Vagina (tissue), 2 donors: ENCODE measurements around the gene CAV2. TPM values are rescaled to one million over a fixed set of nuclear protein-coding genes. Genes with fewer than 3 reads are reported as not detected.

Experiments used
- DNase-seq, 2 donors: peaks; one replicate each; pipeline ENCODE4 v3.0.0-alpha.2; 2017; ENCODE audit errors: extremely low spot score in 2 of 2
- H3K27ac ChIP-seq: fragments of 200-600 bp; sonication (generic); one replicate; pipeline ENCODE4 v1.5.1; 2019
- H3K27me3 ChIP-seq: fragments of 200-600 bp; sonication (generic); one replicate; pipeline ENCODE4 v1.5.1; 2019
- H3K36me3 ChIP-seq, 2 donors: fragments of 200-600 bp; sonication (generic); one replicate each; pipeline ENCODE4 v1.5.1; 2017 to 2019
- H3K4me1 ChIP-seq: fragments of 200-600 bp; sonication (generic); one replicate; pipeline ENCODE4 v1.5.1; 2019
- H3K4me3 ChIP-seq, 2 donors: fragments of 200-600 bp; sonication (generic); 1 replicate in 1 of 2; 2 replicates in 1 of 2; pipeline ENCODE4 v1.5.1; 2016 to 2019
- H3K9me3 ChIP-seq: fragments of 200-600 bp; sonication (generic); one replicate; pipeline ENCODE4 v1.5.1; 2019
- CTCF ChIP-seq, 3 experiments: fragments of 450-650 bp in 2 of 3; fragments of 200-600 bp in 1 of 3; sonication (generic) in 1 of 3; IDR thresholded peaks; one replicate each; pipeline ENCODE4 v1.5.1; 2017 to 2019; ENCODE audit warnings: antibody characterized with exemption in 3 of 3, mild to moderate bottlenecking in 2 of 3, moderate library complexity in 2 of 3
- POLR2A ChIP-seq, 2 donors: fragments of 450-650 bp; IDR thresholded peaks; one replicate each; pipeline ENCODE4 v1.6.1; 2017; ENCODE audit warnings: antibody characterized with exemption in 2 of 2, mild to moderate bottlenecking in 2 of 2, moderate library complexity in 2 of 2
- POLR2AphosphoS5 ChIP-seq, 2 donors: sonication (generic); formaldehyde crosslinking; IDR thresholded peaks; one replicate each; pipeline ENCODE4 v1.9.0; 2017; ENCODE audit warnings: antibody characterized with exemption in 2 of 2, mild to moderate bottlenecking in 2 of 2, low read depth in 1 of 2; ENCODE audit not compliant: insufficient read depth in 1 of 2
- intact Hi-C: fragments of 100-400 bp; cut with DNase I; formaldehyde crosslinking; loops from one replicate; pipeline ENCODE4 v1.15.1; 2023
- total RNA-seq: library from RNA; depleted of rRNA; stranded (reverse); fragments of >200 nt; gene quantifications from one replicate; pipeline ENCODE4 v1.2.3, GENCODE V29; 2016

CAV2 gene
- 42.5 TPM for total RNA-seq

- no peaks in the 10 kb centered on the region for H3K36me3 ChIP-seq
- no peak for TF ChIP-seq CTCF (IDR thresholded peaks at IDR 0.05)
- peak in 1 of 2 donors; percentile 32 for TF ChIP-seq POLR2A (IDR thresholded peaks at IDR 0.05)
- peak in 1 of 2 donors; percentile 41 for TF ChIP-seq POLR2AphosphoS5 (IDR thresholded peaks at IDR 0.05; ENCODE audit: insufficient read depth in 1 of 2, low read depth in 1 of 2)
- peak within 1 kb of the TSS; percentile 94 for H3K27ac ChIP-seq
- intact Hi-C loops = no loop called here
- no peak for DNase-seq
- H3K9me3 ChIP-seq = no peaks in the 10 kb centered on the region
- H3K4me1 ChIP-seq = peaks cover 41% of the 10 kb centered on the region
- peak within 1 kb of the TSS; percentile 73 to 82 for H3K4me3 ChIP-seq
- H3K27me3 ChIP-seq = no peaks in the 10 kb centered on the region
Observed at GRCh38 chr7:116499168-116500077, at the start of gene CAV2. Gene CAV2, plus strand, starts transcription at chr7:116499738. Its CDS starts 44 bp downstream, at chr7:116499782.

- H3K36me3 ChIP-seq = no peaks in the 10 kb centered on the region
- no peak for TF ChIP-seq POLR2AphosphoS5 (IDR thresholded peaks at IDR 0.05; ENCODE audit: insufficient read depth in 1 of 2, low read depth in 1 of 2)
- TF ChIP-seq CTCF (IDR thresholded peaks at IDR 0.05) = no peak
- no peak for TF ChIP-seq POLR2A (IDR thresholded peaks at IDR 0.05)
- no peaks in the 10 kb centered on the region for H3K9me3 ChIP-seq
- no peak for DNase-seq
- peaks cover 15% of the 10 kb centered on the region for H3K4me1 ChIP-seq
- H3K4me3 ChIP-seq = no peak overlapping the region
- no peaks in the 10 kb centered on the region for H3K27me3 ChIP-seq
- H3K27ac ChIP-seq = no peak overlapping the region
- intact Hi-C loops = no loop called here
Observed at GRCh38 chr7:116449950-116450349, 49.6 kb upstream of the CAV2 start.

GRCh38 chr7:116451957-116452729, 47.4 kb upstream of the CAV2 start:
- H3K4me1 ChIP-seq = peaks cover 8% of the 10 kb centered on the region
- H3K36me3 ChIP-seq = no peaks in the 10 kb centered on the region
- H3K27ac ChIP-seq = no peak overlapping the region
- H3K9me3 ChIP-seq = no peaks in the 10 kb centered on the region
- H3K4me3 ChIP-seq = no peak overlapping the region
- H3K27me3 ChIP-seq = no peaks in the 10 kb centered on the region
- intact Hi-C loops = no loop called here
- DNase-seq = no peak
- TF ChIP-seq POLR2AphosphoS5 (IDR thresholded peaks at IDR 0.05; ENCODE audit: insufficient read depth in 1 of 2, low read depth in 1 of 2) (no peak), CTCF (IDR thresholded peaks at IDR 0.05) (no peak), POLR2A (IDR thresholded peaks at IDR 0.05) (no peak)

GRCh38 chr7:116454377-116454776, 45.2 kb upstream of the CAV2 start:
- TF ChIP-seq POLR2A (IDR thresholded peaks at IDR 0.05) = no peak
- no peak for TF ChIP-seq POLR2AphosphoS5 (IDR thresholded peaks at IDR 0.05; ENCODE audit: insufficient read depth in 1 of 2, low read depth in 1 of 2)
- TF ChIP-seq CTCF (IDR thresholded peaks at IDR 0.05) = no peak
- Histone ChIP-seq H3K4me3 (no peak overlapping the region), H3K27me3 (no peaks in the 10 kb centered on the region), H3K9me3 (no peaks in the 10 kb centered on the region), H3K36me3 (no peaks in the 10 kb centered on the region), H3K4me1 (no peaks in the 10 kb centered on the region), H3K27ac (no peak overlapping the region)
- intact Hi-C loops = no loop called here
- no peak for DNase-seq
